ENCODE results near the gene CTNND2.

The CTNND2 gene

DNA sequence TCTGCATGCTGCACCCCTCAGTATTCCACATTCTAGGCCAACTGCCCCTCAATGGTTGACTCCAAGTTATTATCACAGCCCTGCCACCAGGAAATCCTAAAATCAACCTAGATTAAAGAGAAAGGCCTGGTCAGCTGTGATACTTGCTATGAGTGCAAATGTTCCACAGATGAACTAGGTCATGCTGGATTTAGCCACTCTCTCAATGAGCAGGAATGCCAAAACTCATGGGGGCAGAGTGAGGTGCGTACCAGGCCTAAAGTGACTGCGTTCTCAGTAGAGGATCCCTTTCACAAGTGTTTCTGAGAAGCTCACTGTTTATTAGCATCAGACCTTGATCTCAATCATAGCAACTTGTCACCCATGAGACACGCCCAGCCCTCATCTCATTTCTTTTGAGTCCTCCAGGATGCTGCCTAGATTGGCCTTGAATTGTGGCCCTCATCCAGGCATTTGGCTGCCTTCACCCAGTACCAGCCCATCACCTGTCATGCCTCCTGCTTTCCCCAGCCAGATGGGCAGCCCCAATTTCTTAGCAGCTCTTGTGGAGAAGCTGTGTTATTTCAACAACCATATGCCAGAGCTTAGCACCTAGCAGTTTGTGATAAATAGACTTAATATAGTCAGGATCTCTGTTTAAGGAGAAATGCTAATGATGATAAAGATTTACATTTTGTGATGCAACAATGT lies 383.9 kb downstream of the CTNND2 start:
- no peak for DNase-seq (ENCODE audit: low read depth in 2 of 2)

GRCh38 chr5:11519236-11519635 lies 385.0 kb downstream of the CTNND2 start:
- DNase-seq (ENCODE audit: low read depth in 2 of 2): no peak

DNA sequence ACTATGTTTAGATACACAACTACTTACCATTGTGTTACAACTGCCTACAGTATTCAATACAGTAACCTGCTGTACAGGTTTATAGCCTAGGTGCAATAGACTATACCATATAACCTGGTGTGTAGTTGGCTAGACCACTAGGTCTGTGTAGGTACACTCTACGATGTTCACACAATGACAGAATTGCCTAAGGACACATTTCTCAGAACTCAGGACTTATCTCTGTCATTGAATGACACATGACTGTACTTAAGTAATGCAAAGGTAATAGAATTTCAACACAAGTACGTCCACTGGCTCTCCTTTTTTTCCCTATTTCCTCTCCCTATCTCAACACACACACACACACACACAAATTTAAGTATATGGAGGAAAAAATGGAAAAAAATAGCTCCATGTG lies 385.6 kb downstream of the CTNND2 start:
- DNase-seq (ENCODE audit: low read depth in 2 of 2): no peak

- DNase-seq (ENCODE audit: low read depth in 2 of 2): no peak
These were observed 389.4 kb downstream of the CTNND2 start for GRCh38 chr5:11514705-11515432.

DNA sequence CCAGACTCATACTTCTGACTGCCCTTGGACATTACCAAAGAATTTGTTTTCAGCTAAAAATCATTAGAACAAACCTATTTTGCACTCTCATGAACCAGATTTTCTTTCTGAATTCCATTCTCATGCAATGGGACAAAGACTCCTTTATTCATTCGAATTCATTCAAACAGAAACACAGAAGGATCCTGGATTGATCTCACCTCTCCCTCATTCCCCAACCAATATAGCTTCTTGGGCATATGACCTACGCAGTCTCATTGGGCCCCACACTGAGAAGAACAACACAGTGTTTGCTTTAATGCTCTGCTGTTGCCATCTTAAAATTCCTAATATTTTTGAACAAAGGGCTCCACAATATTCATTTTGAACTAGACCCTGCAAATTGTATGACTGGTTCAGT lies 392.4 kb downstream of the CTNND2 start:
- no peak for DNase-seq (ENCODE audit: low read depth in 2 of 2)

DNA sequence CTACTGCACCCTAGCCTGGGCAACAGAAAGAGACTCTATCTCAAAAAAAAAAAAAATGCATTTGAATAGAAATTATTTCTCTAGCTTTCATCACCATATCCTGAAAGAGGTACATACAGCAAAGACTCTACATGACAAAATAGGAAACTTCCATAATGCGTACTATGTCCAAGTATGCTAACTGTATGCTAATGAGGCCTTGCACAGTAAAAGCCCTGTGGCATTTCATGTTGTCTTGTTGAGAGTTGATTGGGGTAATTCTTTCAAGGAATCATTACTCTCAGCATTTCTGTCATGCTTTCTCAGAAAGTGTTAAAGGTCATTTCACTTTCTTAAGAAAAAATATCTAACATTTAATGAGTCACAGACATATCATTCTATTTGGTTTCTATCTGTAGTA lies 393.4 kb downstream of the CTNND2 start:
- no peak for DNase-seq (ENCODE audit: low read depth in 2 of 2)

GRCh38 chr5:11509793-11510192 lies 394.5 kb downstream of the CTNND2 start:
- DNase-seq (ENCODE audit: low read depth in 2 of 2): no peak

GRCh38 chr5:11507156-11507910 lies 396.9 kb downstream of the CTNND2 start:
- DNase-seq (ENCODE audit: low read depth in 2 of 2): no peak

DNA sequence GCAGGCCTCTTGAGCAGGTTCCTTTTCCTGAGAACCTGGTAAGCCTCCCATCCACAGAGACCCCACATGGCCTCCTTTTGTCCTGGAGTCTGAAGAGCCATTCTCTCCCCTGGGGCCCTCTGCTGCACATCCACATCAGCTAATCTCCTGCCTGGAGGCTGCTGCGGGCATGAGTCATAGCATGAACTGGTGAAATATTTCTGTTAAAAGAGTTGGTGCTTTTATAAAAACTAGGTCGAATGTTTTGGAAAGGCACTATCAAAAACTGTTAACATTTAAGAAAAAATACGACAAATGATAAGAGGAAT lies 399.4 kb downstream of the CTNND2 start:
- DNase-seq (ENCODE audit: low read depth in 2 of 2): no peak

GRCh38 chr5:11504065-11504885 lies 400.0 kb downstream of the CTNND2 start:
- DNase-seq (ENCODE audit: low read depth in 2 of 2): no peak

- DNase-seq (ENCODE audit: low read depth in 2 of 2): no peak
These were observed 401.5 kb downstream of the CTNND2 start for GRCh38 chr5:11502783-11503182.

DNA sequence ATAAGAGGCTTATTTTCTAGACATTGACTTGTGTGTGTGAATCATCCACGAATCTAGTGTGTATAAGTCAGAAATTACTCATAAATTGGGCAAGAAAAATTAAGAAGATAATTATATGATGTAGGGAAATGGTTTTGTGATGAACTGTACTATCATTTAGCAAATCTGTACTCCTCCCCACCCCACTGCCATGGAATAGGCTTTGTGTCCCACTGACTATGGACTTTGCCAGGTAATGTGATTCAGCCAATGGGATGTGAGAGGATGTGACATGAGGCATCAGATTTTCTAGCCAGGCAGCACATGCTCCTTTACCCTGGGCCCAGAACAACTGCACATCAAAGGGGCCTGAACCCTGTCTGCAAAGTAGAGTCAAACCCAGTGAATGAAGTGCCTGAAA lies 406.6 kb downstream of the CTNND2 start:
- DNase-seq (ENCODE audit: low read depth in 2 of 2): no peak

DNA sequence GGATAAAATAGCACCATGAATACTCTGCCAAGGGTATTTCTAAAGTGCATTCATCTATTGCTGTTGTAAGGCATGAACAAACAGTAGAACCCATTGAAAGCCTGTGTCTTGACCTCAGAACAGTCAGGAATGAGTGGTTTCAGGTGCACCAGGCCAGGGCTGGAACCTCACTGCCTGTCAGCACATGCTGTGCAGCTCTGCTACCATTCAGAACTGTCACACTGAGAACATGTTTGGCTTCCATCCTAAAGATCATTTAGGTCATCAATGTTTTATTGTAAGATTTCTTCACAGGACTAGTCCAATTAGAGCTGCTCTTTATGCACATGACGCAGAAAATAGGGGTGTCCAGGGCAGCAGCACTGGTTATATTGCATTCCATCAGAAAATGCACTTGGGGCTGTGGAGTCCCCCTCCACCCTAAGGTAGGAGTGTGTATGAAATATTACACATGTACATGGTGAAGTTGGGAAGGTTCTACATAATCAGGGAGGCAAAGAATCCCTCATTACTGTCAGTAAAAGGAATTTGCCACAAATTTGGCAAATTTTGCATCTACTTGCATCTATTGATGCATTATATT lies 408.0 kb downstream of the CTNND2 start:
- no peak for DNase-seq (ENCODE audit: low read depth in 2 of 2)

GRCh38 chr5:11494340-11494739 lies 409.9 kb downstream of the CTNND2 start:
- DNase-seq (ENCODE audit: low read depth in 2 of 2): no peak

- no peak for DNase-seq (ENCODE audit: low read depth in 2 of 2)
These were observed 412.7 kb downstream of the CTNND2 start for GRCh38 chr5:11491404-11492075.

DNA sequence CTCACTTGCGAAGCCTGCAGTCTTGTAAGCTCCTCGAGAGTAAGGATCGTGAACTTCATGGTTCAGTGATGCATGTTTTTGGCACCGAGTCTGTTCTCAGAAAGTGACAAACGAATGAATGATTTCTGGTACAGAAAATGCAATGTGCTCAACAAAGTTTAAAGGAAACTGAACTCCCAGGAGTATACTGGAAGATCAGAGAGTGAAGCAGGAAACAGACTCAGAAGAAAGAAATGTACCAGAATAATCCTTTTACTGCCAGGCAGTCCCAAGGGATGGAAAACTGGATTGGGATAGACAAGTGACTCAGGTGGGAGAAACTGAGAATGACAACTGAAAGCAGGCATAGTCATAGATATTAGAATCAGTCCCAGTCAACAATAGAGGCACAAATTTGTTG lies 420.6 kb downstream of the CTNND2 start:
- no peak for DNase-seq (ENCODE audit: low read depth in 2 of 2)

DNA sequence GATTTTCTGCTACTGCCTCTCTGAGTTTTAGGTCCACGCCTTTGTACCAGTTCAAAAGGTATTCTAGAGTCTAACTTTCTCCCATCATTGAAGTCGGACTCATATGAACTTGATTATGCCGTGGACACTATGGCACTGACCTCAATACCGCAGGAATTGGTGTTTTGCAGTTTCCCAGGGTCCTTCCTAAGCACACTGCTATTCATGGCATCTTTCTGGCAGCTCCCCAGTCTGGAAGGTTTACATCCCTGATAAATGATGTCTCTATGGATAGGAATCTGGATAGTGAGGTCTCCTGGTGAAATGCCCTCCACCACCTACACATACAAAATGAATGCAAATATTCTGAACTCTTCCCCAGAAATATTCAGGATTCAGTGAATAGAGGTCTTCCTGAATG lies 422.2 kb downstream of the CTNND2 start:
- no peak for DNase-seq (ENCODE audit: low read depth in 2 of 2)

- DNase-seq (ENCODE audit: low read depth in 2 of 2): no peak
These were observed 426.5 kb downstream of the CTNND2 start for GRCh38 chr5:11477786-11478185.

DNA sequence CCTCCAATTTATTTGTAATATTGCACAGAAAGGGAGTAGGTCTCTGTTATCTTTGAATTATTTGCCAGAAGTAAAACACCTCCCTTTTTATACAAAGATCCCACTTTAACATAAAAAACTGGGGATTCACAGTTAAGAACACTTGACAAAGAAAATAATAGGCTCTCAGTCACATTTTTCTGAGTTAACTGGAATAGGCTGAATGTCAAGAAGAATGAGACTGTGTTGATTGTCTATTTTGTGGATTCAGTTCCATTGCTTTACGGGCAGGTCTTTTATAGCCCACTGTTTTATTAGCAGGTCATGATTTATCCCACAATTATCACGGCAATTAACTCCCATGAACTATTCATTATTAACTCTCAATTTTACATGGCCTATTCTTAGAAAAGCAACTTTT lies 427.4 kb downstream of the CTNND2 start:
- DNase-seq (ENCODE audit: low read depth in 2 of 2): no peak

- DNase-seq (ENCODE audit: low read depth in 2 of 2): no peak
These were observed 435.8 kb downstream of the CTNND2 start for GRCh38 chr5:11468334-11469039.

- no peak for DNase-seq (ENCODE audit: low read depth in 2 of 2)
These were observed 436.7 kb downstream of the CTNND2 start for GRCh38 chr5:11467588-11467987.

Measured in stimulated activated CD8-positive, alpha-beta memory T cell treated with anti-CD3 and anti-CD28 coated beads, Interleukin-15, amount 100 ng/mL, for 4 hours (primary cell).